ENCODE data around the gene SNRNP200. TPM values are rescaled to one million over a fixed set of nuclear protein-coding genes. Genes with fewer than 3 reads are reported as not detected.
A peak's percentile ranks its signal among the peaks of the same experiment; 100 is the strongest.

The SNRNP200 gene
- total RNA-seq, 1 experiment from 2014 or later, result 202 TPM

DNA sequence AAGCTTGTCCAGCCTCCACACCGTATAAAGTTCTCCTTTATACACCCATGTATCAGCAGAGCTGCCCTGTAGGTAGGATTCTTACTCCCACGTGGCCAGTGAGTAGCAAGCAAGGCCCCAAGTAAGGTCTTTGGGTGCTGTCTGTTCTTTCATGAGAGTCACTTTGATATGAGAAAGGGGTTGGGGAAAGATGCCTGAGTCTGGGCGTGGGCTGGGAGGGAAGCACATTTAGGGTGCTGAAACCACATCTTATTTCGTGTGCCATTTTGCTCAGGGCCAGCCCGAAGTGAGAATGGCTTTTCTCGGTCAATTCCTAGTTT is 19.3 kb upstream of the SNRNP200 start:
- H3K9me3 ChIP-seq (ENCODE audit: low read depth, low read length, poor library complexity, severe bottlenecking), result no peaks in the 10 kb centered on the region
- no TSS peak for BruUV-seq (replicated peaks)
- no peaks in the 10 kb centered on the region for H3K4me1 ChIP-seq (ENCODE audit: insufficient read depth, low read length, poor library complexity, severe bottlenecking)
- peak overlapping the region; percentile 60 for H3K4me3 ChIP-seq (ENCODE audit: low read depth, low read length, poor library complexity, severe bottlenecking)
- ChIA-PET POLR2A (ENCODE audit: low non-redundant PET) (interaction anchor here (0.6 kb wide), 1 partner anchor 18 kb away, joined by 3 read pairs; no protein-coding TSS in a partner anchor), CTCF (no interaction called here)
- peaks cover 19% of the 10 kb centered on the region for H3K36me3 ChIP-seq (ENCODE audit: insufficient read depth, low read length, poor library complexity, severe bottlenecking)
- H3K27ac ChIP-seq (ENCODE audit: low read depth, low read length, poor library complexity, severe bottlenecking), result peak overlapping the region; percentile 66
- TF ChIP-seq, protein P1, sequence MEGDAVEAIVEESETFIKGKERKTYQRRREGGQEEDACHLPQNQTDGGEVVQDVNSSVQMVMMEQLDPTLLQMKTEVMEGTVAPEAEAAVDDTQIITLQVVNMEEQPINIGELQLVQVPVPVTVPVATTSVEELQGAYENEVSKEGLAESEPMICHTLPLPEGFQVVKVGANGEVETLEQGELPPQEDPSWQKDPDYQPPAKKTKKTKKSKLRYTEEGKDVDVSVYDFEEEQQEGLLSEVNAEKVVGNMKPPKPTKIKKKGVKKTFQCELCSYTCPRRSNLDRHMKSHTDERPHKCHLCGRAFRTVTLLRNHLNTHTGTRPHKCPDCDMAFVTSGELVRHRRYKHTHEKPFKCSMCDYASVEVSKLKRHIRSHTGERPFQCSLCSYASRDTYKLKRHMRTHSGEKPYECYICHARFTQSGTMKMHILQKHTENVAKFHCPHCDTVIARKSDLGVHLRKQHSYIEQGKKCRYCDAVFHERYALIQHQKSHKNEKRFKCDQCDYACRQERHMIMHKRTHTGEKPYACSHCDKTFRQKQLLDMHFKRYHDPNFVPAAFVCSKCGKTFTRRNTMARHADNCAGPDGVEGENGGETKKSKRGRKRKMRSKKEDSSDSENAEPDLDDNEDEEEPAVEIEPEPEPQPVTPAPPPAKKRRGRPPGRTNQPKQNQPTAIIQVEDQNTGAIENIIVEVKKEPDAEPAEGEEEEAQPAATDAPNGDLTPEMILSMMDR (conservative IDR thresholded peaks at IDR 0.05; ENCODE audit: low read depth, low read length), result no peak
- TF ChIP-seq EZH2 (IDR thresholded peaks at IDR 0.05; ENCODE audit: borderline replicate concordance, low read depth, low read length, poor library complexity, severe bottlenecking), result no peak
- peaks cover 18% of the 10 kb centered on the region for H3K27me3 ChIP-seq (replicated peaks; ENCODE audit: insufficient read depth, low read depth, low read length, poor library complexity)
- no peak for DNase-seq (ENCODE audit: low spot score)
- intact Hi-C loops (cut with micrococcal nuclease; ENCODE audit: unreplicated experiment), result no loop called here

DNA sequence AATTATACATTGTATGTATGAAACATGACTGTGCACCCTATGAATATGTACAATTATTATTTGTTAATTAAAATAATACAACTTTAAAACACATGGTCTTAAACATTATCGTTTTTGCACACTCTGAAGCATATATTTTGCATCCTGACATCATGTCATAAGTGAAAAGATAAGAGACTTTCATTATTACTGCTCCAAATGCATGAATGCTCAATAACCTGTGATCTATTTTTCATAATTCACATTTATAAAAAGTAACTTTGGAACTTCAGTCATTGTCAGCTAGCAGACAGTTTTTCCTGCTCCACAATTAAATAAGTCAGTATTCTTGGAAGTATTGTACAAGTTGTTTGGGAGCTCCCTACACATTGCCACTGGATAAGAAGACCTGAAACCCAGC is 18.5 kb upstream of the SNRNP200 start:
- ChIA-PET POLR2A (ENCODE audit: low non-redundant PET) (interaction anchor here (0.6 kb wide), 1 partner anchor 12 kb away, joined by 4 read pairs; the partner anchor contains the start of gene NCAPH), CTCF (no interaction called here)
- no TSS peak for BruUV-seq (replicated peaks)
- no peak for DNase-seq (ENCODE audit: low spot score)
- H3K4me3 ChIP-seq (ENCODE audit: low read depth, low read length, poor library complexity, severe bottlenecking), result no peak overlapping the region
- no peak for TF ChIP-seq EZH2 (IDR thresholded peaks at IDR 0.05; ENCODE audit: borderline replicate concordance, low read depth, low read length, poor library complexity, severe bottlenecking)
- TF ChIP-seq, protein P1 (conservative IDR thresholded peaks at IDR 0.05; ENCODE audit: low read depth, low read length), result no peak
- no peak overlapping the region for H3K27ac ChIP-seq (ENCODE audit: low read depth, low read length, poor library complexity, severe bottlenecking)
- intact Hi-C loops (cut with micrococcal nuclease; ENCODE audit: unreplicated experiment), result no loop called here
- no peaks in the 10 kb centered on the region for H3K9me3 ChIP-seq (ENCODE audit: low read depth, low read length, poor library complexity, severe bottlenecking)
- peaks cover 18% of the 10 kb centered on the region for H3K27me3 ChIP-seq (replicated peaks; ENCODE audit: insufficient read depth, low read depth, low read length, poor library complexity)
- peaks cover 19% of the 10 kb centered on the region for H3K36me3 ChIP-seq (ENCODE audit: insufficient read depth, low read length, poor library complexity, severe bottlenecking)
- no peaks in the 10 kb centered on the region for H3K4me1 ChIP-seq (ENCODE audit: insufficient read depth, low read length, poor library complexity, severe bottlenecking)

DNA sequence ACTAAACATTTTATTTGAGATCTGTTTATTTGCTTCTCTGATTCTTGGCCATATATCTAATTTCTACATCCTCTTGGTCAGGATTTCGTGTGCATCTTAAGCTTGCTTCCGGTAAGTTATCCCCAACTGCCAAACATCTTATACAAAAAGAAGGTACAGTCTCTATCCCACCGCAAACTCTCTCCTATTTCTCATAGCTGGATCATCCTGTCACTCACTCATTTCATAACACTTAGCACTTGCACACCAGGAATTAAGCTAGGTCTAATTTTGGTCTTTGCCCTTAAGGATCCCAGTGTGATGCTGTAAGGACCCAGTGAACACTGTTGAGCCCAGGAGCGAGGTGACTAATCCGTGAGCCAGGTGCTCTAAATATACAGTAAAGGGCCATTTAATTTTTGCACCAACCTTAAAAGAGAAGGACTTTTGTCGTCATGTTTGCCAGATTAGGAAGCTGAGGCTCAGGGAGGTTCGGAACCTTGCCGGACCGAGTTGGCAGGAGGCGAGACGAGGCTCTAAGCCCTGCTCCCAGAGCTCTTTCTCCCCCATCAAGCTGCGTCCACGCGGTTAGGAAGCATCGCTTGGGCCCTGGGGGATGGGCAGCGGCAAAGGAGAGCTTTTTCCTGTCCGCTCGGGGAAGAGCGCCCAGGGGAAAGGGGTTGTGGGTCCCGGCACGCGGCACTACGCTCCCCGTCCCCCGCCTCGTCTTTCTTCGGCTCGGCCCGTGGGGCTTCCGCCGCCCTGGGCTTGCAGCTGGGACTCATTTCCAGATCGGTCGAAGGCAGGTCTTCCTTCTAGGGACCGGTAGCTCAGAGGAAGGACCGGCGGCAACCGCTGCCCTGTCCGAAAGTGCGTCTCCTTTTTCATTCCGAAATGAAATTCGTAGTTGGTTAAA is 15.6 kb upstream of the SNRNP200 start:
- Histone ChIP-seq H3K9me3 (ENCODE audit: low read depth, low read length, poor library complexity, severe bottlenecking) (no peaks in the 10 kb centered on the region), H3K27ac (ENCODE audit: low read depth, low read length, poor library complexity, severe bottlenecking) (no peak overlapping the region), H3K36me3 (ENCODE audit: insufficient read depth, low read length, poor library complexity, severe bottlenecking) (no peaks in the 10 kb centered on the region), H3K4me3 (ENCODE audit: low read depth, low read length, poor library complexity, severe bottlenecking) (peak overlapping the region; percentile 54), H3K27me3 (replicated peaks; ENCODE audit: insufficient read depth, low read depth, low read length, poor library complexity) (peaks cover 18% of the 10 kb centered on the region), H3K4me1 (ENCODE audit: insufficient read depth, low read length, poor library complexity, severe bottlenecking) (peaks cover 1% of the 10 kb centered on the region)
- TF ChIP-seq EZH2 (IDR thresholded peaks at IDR 0.05; ENCODE audit: borderline replicate concordance, low read depth, low read length, poor library complexity, severe bottlenecking), result no peak
- TF ChIP-seq, protein P1 (conservative IDR thresholded peaks at IDR 0.05; ENCODE audit: low read depth, low read length), result no peak
- intact Hi-C loops (cut with micrococcal nuclease; ENCODE audit: unreplicated experiment), result no loop called here
- CTCF ChIA-PET, result no interaction called here
- no TSS peak for BruUV-seq (replicated peaks)
- POLR2A ChIA-PET (ENCODE audit: low non-redundant PET), result interaction anchor here (0.6 to 1.1 kb wide), 3 partner anchors 14 to 1782 kb away, joined by 3 to 6 read pairs (median 3); partner anchors contain the start of gene NCAPH
- peak; percentile 31 for DNase-seq (ENCODE audit: low spot score)
